T-helper 1 cell treated with Interleukin-12 subunit alpha and Interleukin-12 subunit beta and Interleukin-4 antibody, amounts not matched to agents 30 μg/mL and 1 μg/mL, for 36 hours (primary cell): Measurements from ENCODE around the gene SH3PXD2A.

Experiments used
- H3K27ac Mint-ChIP-seq: one replicate; pipeline ENCODE4 v1.8.0; 2021; ENCODE audit warnings: mild to moderate bottlenecking, mixed read lengths
- H3K27me3 Mint-ChIP-seq: one replicate; pipeline ENCODE4 v1.8.0; 2021; ENCODE audit warnings: low read depth, mixed read lengths
- H3K36me3 Mint-ChIP-seq: one replicate; pipeline ENCODE4 v1.8.0; 2021; ENCODE audit warnings: low read depth, mixed read lengths
- H3K4me1 Mint-ChIP-seq: one replicate; pipeline ENCODE4 v1.8.0; 2021; ENCODE audit warnings: low read depth, mixed read lengths
- H3K4me3 Mint-ChIP-seq: one replicate; pipeline ENCODE4 v1.8.0; 2021; ENCODE audit warnings: mild to moderate bottlenecking, moderate library complexity, mixed read lengths
- H3K9me3 Mint-ChIP-seq: one replicate; pipeline ENCODE4 v1.8.0; 2021; ENCODE audit warnings: mixed read lengths

The SH3PXD2A gene

GRCh38 chr10:103794996-103795395 is 60.4 kb downstream of the SH3PXD2A start:
- Mint-ChIP-seq H3K4me1 (peaks cover 6% of the 10 kb centered on the region), H3K27me3 (peaks cover 8% of the 10 kb centered on the region), H3K36me3 (no peaks in the 10 kb centered on the region), H3K27ac (no peak overlapping the region), H3K9me3 (no peaks in the 10 kb centered on the region), H3K4me3 (no peak overlapping the region)

- Mint-ChIP-seq H3K27ac (no peak overlapping the region), H3K36me3 (no peaks in the 10 kb centered on the region), H3K27me3 (peaks cover 8% of the 10 kb centered on the region), H3K4me3 (no peak overlapping the region), H3K4me1 (peaks cover 5% of the 10 kb centered on the region), H3K9me3 (no peaks in the 10 kb centered on the region)
Measured at GRCh38 chr10:103793920-103794883, 61.2 kb downstream of the SH3PXD2A start.

- Mint-ChIP-seq H3K27me3 (peaks cover 11% of the 10 kb centered on the region), H3K9me3 (no peaks in the 10 kb centered on the region), H3K4me3 (no peak overlapping the region), H3K27ac (no peak overlapping the region), H3K4me1 (peaks cover 8% of the 10 kb centered on the region), H3K36me3 (no peaks in the 10 kb centered on the region)
Measured at GRCh38 chr10:103793429-103793828, 61.9 kb downstream of the SH3PXD2A start.

GRCh38 chr10:103792547-103792946 is 62.8 kb downstream of the SH3PXD2A start:
- H3K9me3 Mint-ChIP-seq: no peaks in the 10 kb centered on the region

GRCh38 chr10:103791858-103792257 is 63.5 kb downstream of the SH3PXD2A start:
- peaks cover 8% of the 10 kb centered on the region for H3K4me1 Mint-ChIP-seq

More at GRCh38 chr10:103792547-103792946, 62.8 kb downstream of the SH3PXD2A start:
- peaks cover 11% of the 10 kb centered on the region for H3K27me3 Mint-ChIP-seq
- H3K4me1 Mint-ChIP-seq: peaks cover 8% of the 10 kb centered on the region
- H3K27ac Mint-ChIP-seq: no peak overlapping the region
- H3K4me3 Mint-ChIP-seq: no peak overlapping the region
- H3K36me3 Mint-ChIP-seq: no peaks in the 10 kb centered on the region

GRCh38 chr10:103791291-103791690 is 64.1 kb downstream of the SH3PXD2A start:
- H3K27me3 Mint-ChIP-seq: peaks cover 11% of the 10 kb centered on the region

More at GRCh38 chr10:103791858-103792257, 63.5 kb downstream of the SH3PXD2A start:
- no peaks in the 10 kb centered on the region for H3K9me3 Mint-ChIP-seq
- H3K27ac Mint-ChIP-seq: no peak overlapping the region
- H3K4me3 Mint-ChIP-seq: no peak overlapping the region
- H3K27me3 Mint-ChIP-seq: peaks cover 15% of the 10 kb centered on the region
- H3K36me3 Mint-ChIP-seq: no peaks in the 10 kb centered on the region

GRCh38 chr10:103790580-103790979 is 64.8 kb downstream of the SH3PXD2A start:
- no peaks in the 10 kb centered on the region for H3K9me3 Mint-ChIP-seq
- H3K4me3 Mint-ChIP-seq: no peak overlapping the region
- no peak overlapping the region for H3K27ac Mint-ChIP-seq
- H3K4me1 Mint-ChIP-seq: peaks cover 8% of the 10 kb centered on the region
- peaks cover 12% of the 10 kb centered on the region for H3K27me3 Mint-ChIP-seq
- no peaks in the 10 kb centered on the region for H3K36me3 Mint-ChIP-seq

More at GRCh38 chr10:103791291-103791690, 64.1 kb downstream of the SH3PXD2A start:
- H3K4me3 Mint-ChIP-seq: no peak overlapping the region
- no peaks in the 10 kb centered on the region for H3K36me3 Mint-ChIP-seq
- H3K27ac Mint-ChIP-seq: no peak overlapping the region
- H3K9me3 Mint-ChIP-seq: no peaks in the 10 kb centered on the region
- peaks cover 8% of the 10 kb centered on the region for H3K4me1 Mint-ChIP-seq

GRCh38 chr10:103789771-103790201 is 65.6 kb downstream of the SH3PXD2A start:
- Mint-ChIP-seq H3K27me3 (peaks cover 15% of the 10 kb centered on the region), H3K36me3 (no peaks in the 10 kb centered on the region), H3K4me3 (no peak overlapping the region), H3K27ac (no peak overlapping the region), H3K9me3 (no peaks in the 10 kb centered on the region), H3K4me1 (peaks cover 8% of the 10 kb centered on the region)

- Mint-ChIP-seq H3K36me3 (no peaks in the 10 kb centered on the region), H3K27ac (no peak overlapping the region)
Measured at GRCh38 chr10:103789161-103789560, 66.2 kb downstream of the SH3PXD2A start.

GRCh38 chr10:103787331-103787730 is 68.0 kb downstream of the SH3PXD2A start:
- Mint-ChIP-seq H3K9me3 (no peaks in the 10 kb centered on the region), H3K4me3 (no peak overlapping the region), H3K4me1 (peaks cover 11% of the 10 kb centered on the region), H3K27me3 (peaks cover 26% of the 10 kb centered on the region), H3K36me3 (no peaks in the 10 kb centered on the region), H3K27ac (no peak overlapping the region)

More at GRCh38 chr10:103789161-103789560, 66.2 kb downstream of the SH3PXD2A start:
- peaks cover 20% of the 10 kb centered on the region for H3K27me3 Mint-ChIP-seq
- H3K9me3 Mint-ChIP-seq: no peaks in the 10 kb centered on the region
- H3K4me1 Mint-ChIP-seq: peaks cover 11% of the 10 kb centered on the region
- no peak overlapping the region for H3K4me3 Mint-ChIP-seq

GRCh38 chr10:103786020-103786419 is 69.4 kb downstream of the SH3PXD2A start:
- H3K4me1 Mint-ChIP-seq: peaks cover 22% of the 10 kb centered on the region
- H3K9me3 Mint-ChIP-seq: no peaks in the 10 kb centered on the region
- H3K36me3 Mint-ChIP-seq: no peaks in the 10 kb centered on the region
- H3K27me3 Mint-ChIP-seq: peaks cover 30% of the 10 kb centered on the region
- no peak overlapping the region for H3K27ac Mint-ChIP-seq
- H3K4me3 Mint-ChIP-seq: no peak overlapping the region

- Mint-ChIP-seq H3K4me3 (no peak overlapping the region), H3K4me1 (peaks cover 27% of the 10 kb centered on the region), H3K9me3 (no peaks in the 10 kb centered on the region), H3K27ac (no peak overlapping the region), H3K27me3 (peaks cover 30% of the 10 kb centered on the region), H3K36me3 (no peaks in the 10 kb centered on the region)
Measured at GRCh38 chr10:103784723-103785418, 70.5 kb downstream of the SH3PXD2A start.

- H3K27me3 Mint-ChIP-seq: peaks cover 30% of the 10 kb centered on the region
- H3K4me3 Mint-ChIP-seq: no peak overlapping the region
- no peaks in the 10 kb centered on the region for H3K9me3 Mint-ChIP-seq
- no peaks in the 10 kb centered on the region for H3K36me3 Mint-ChIP-seq
- H3K4me1 Mint-ChIP-seq: peaks cover 22% of the 10 kb centered on the region
- no peak overlapping the region for H3K27ac Mint-ChIP-seq
Measured at GRCh38 chr10:103784089-103784488, 71.3 kb downstream of the SH3PXD2A start.

GRCh38 chr10:103783681-103784080 is 71.7 kb downstream of the SH3PXD2A start:
- no peaks in the 10 kb centered on the region for H3K36me3 Mint-ChIP-seq
- peaks cover 27% of the 10 kb centered on the region for H3K27me3 Mint-ChIP-seq
- no peak overlapping the region for H3K4me3 Mint-ChIP-seq
- H3K4me1 Mint-ChIP-seq: peaks cover 20% of the 10 kb centered on the region
- H3K9me3 Mint-ChIP-seq: no peaks in the 10 kb centered on the region
- H3K27ac Mint-ChIP-seq: no peak overlapping the region
